Mesothelial cell of epicardium (in vitro differentiated cells): ENCODE results near the gene MRO. TPM values are rescaled to one million over a fixed set of nuclear protein-coding genes. Genes with fewer than 3 reads are reported as not detected.

Experiments
- DNase-seq, 2 experiments: peaks; one replicate each; pipeline ENCODE4 v3.0.0; 2021; ENCODE audit warnings: low spot score in 2 of 2; ENCODE audit not compliant: unreplicated experiment in 2 of 2
- H3K27ac Mint-ChIP-seq: 2 replicates; pipeline ENCODE4 v1.8.0; 2021; ENCODE audit warnings: mixed read lengths
- H3K27me3 Mint-ChIP-seq: 2 replicates; pipeline ENCODE4 v1.8.0; 2021; ENCODE audit warnings: low read depth, mixed read lengths
- H3K36me3 Mint-ChIP-seq: 2 replicates; pipeline ENCODE4 v1.8.0; 2021; ENCODE audit warnings: mixed read lengths
- H3K4me1 Mint-ChIP-seq: 2 replicates; pipeline ENCODE4 v1.8.0; 2021; ENCODE audit warnings: mixed read lengths
- H3K4me3 Mint-ChIP-seq: 2 replicates; pipeline ENCODE4 v1.8.0; 2021; ENCODE audit warnings: mild to moderate bottlenecking, moderate library complexity, mixed read lengths
- H3K9me3 Mint-ChIP-seq: 2 replicates; pipeline ENCODE4 v1.8.0; 2021; ENCODE audit warnings: mixed read lengths
- CTCF ChIP-seq: fragments of 200-600 bp; sonication (generic); IDR thresholded peaks from one replicate; pipeline ENCODE4 v1.5.0; 2021; ENCODE audit warnings: antibody characterized with exemption; ENCODE audit not compliant: unreplicated experiment
- total RNA-seq: library from RNA; stranded (reverse); gene quantifications from 3 replicates; pipeline ENCODE4 v1.2.1, GENCODE V29; 2021

Gene MRO
- total RNA-seq, 1 donor from 2014 or later = 0.29 TPM

GRCh38 chr18:50850307-50851065 lies 30.7 kb upstream of the MRO start:
- Mint-ChIP-seq H3K4me3 (no peak overlapping the region), H3K27ac (no peak overlapping the region), H3K4me1 (peaks cover 6% of the 10 kb centered on the region), H3K9me3 (peaks cover 3% of the 10 kb centered on the region), H3K27me3 (peaks cover 11% of the 10 kb centered on the region), H3K36me3 (no peaks in the 10 kb centered on the region)
- no peak for TF ChIP-seq CTCF
- DNase-seq = no peak

DNA sequence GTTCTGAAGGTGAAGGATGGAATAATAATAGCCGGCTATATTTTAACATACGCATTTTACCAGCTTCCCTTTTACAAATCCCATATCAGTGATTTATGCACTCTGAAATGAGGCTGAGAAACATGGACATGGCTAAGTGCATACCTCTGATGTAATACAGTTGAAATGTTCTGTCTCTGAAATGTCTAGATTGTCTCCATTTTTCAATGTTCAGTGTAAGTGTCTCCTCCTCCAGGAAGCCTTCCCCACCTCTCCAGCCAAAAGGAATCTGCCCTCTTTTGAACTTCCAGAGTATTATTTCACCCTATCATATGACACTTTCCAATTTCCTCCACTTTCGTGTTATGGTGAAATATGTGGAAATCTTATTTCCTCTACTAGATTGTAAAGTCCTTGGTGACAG lies 29.6 kb upstream of the MRO start:
- DNase-seq = no peak
- Mint-ChIP-seq H3K36me3 (no peaks in the 10 kb centered on the region), H3K27me3 (peaks cover 11% of the 10 kb centered on the region), H3K4me1 (peaks cover 6% of the 10 kb centered on the region), H3K27ac (no peak overlapping the region), H3K9me3 (peaks cover 3% of the 10 kb centered on the region), H3K4me3 (no peak overlapping the region)
- no peak for TF ChIP-seq CTCF

- no peak overlapping the region for H3K27ac Mint-ChIP-seq
- peaks cover 11% of the 10 kb centered on the region for H3K27me3 Mint-ChIP-seq
- TF ChIP-seq CTCF = no peak
- DNase-seq = no peak
- peaks cover 3% of the 10 kb centered on the region for H3K9me3 Mint-ChIP-seq
- H3K4me1 Mint-ChIP-seq = peaks cover 6% of the 10 kb centered on the region
- H3K4me3 Mint-ChIP-seq = no peak overlapping the region
- H3K36me3 Mint-ChIP-seq = no peaks in the 10 kb centered on the region
Measured at GRCh38 chr18:50848991-50849390, 29.2 kb upstream of the MRO start.

- Mint-ChIP-seq H3K27ac (no peak overlapping the region), H3K27me3 (peaks cover 11% of the 10 kb centered on the region), H3K36me3 (no peaks in the 10 kb centered on the region), H3K9me3 (peaks cover 3% of the 10 kb centered on the region), H3K4me3 (no peak overlapping the region), H3K4me1 (peaks cover 6% of the 10 kb centered on the region)
- DNase-seq = no peak
- TF ChIP-seq CTCF = no peak
Measured at GRCh38 chr18:50848061-50848551, 28.3 kb upstream of the MRO start.

- Mint-ChIP-seq H3K36me3 (no peaks in the 10 kb centered on the region), H3K9me3 (no peaks in the 10 kb centered on the region), H3K4me3 (no peak overlapping the region), H3K27ac (no peak overlapping the region), H3K27me3 (peaks cover 9% of the 10 kb centered on the region), H3K4me1 (peaks cover 6% of the 10 kb centered on the region)
- no peak for TF ChIP-seq CTCF
- DNase-seq = no peak
Measured at GRCh38 chr18:50847192-50847591, 27.4 kb upstream of the MRO start.

DNA sequence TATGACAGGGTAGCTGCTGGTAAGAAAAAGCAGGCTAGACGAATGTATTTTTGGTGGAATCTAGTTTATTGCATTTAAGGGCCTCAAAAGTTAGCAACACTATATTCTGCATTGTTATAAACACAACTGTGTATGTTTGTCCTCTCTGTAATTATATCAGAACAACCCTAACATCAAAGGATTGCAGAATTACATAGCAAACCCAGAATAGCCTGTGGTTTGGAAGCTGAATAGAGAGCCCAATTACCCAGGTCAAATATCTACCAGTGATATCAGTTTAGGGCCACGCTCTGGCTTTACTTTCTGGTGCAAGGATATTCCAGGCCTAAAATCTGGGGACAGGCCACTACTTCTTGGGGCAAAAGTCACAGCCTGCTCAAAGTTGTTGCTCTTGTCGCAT lies 25.1 kb upstream of the MRO start:
- Mint-ChIP-seq H3K27me3 (peaks cover 12% of the 10 kb centered on the region), H3K36me3 (no peaks in the 10 kb centered on the region), H3K4me3 (no peak overlapping the region), H3K9me3 (no peaks in the 10 kb centered on the region), H3K4me1 (peaks cover 6% of the 10 kb centered on the region), H3K27ac (no peak overlapping the region)
- no peak for TF ChIP-seq CTCF
- no peak for DNase-seq
